Thymus (tissue), 11 donors: ENCODE results near the gene DUSP2. TPM values are rescaled to one million over a fixed set of nuclear protein-coding genes. Genes with fewer than 3 reads are reported as not detected.

Experiments
- DNase-seq, 9 donors: peaks; one replicate each; pipeline ENCODE4 v3.0.0-alpha.2; 2013; ENCODE audit warnings: low spot score in 9 of 9, low read depth in 6 of 9, missing footprints in 1 of 9
- H3K27ac ChIP-seq, 2 donors: one replicate each; pipeline ENCODE4 v1.5.1; 2013; ENCODE audit warnings: control low read depth in 1 of 2, low read depth in 1 of 2, low read length in 1 of 2, mild to moderate bottlenecking in 1 of 2, moderate library complexity in 1 of 2
- H3K27me3 ChIP-seq, 2 donors: one replicate each; pipeline ENCODE4 v1.5.1; 2013; ENCODE audit warnings: low read length in 1 of 2; ENCODE audit not compliant: control insufficient read depth in 2 of 2, insufficient read depth in 1 of 2
- H3K36me3 ChIP-seq, 2 donors: one replicate each; pipeline ENCODE4 v1.5.1; 2013; ENCODE audit warnings: low read length in 1 of 2, mild to moderate bottlenecking in 1 of 2, moderate library complexity in 1 of 2; ENCODE audit not compliant: control insufficient read depth in 2 of 2, insufficient read depth in 2 of 2
- H3K4me1 ChIP-seq, 2 donors: one replicate each; pipeline ENCODE4 v1.5.1; 2013; ENCODE audit warnings: low read length in 2 of 2; ENCODE audit not compliant: control insufficient read depth in 2 of 2, insufficient read depth in 2 of 2
- H3K4me3 ChIP-seq, 2 donors: one replicate each; pipeline ENCODE4 v1.5.1; 2013; ENCODE audit warnings: low read length in 2 of 2, control low read depth in 1 of 2, mild to moderate bottlenecking in 1 of 2
- H3K9me3 ChIP-seq, 2 donors: one replicate each; pipeline ENCODE4 v1.5.1; 2013; ENCODE audit warnings: low read length in 1 of 2, mild to moderate bottlenecking in 1 of 2; ENCODE audit not compliant: control insufficient read depth in 2 of 2, insufficient read depth in 1 of 2
- WGBS: extraction: QIAGEN DNeasy Blood & Tissue Kit; methylation state at CpG from one replicate; pipeline ENCODE4 v1.1.7; 2013; 5-methylcytosine and 5-hydroxymethylcytosine counted together
- polyA plus RNA-seq: library from polyadenylated mRNA; stranded (reverse); fragments of 200-250 nt; gene quantifications from one replicate; pipeline ENCODE4 v1.2.3, GENCODE V29; 2013
- total RNA-seq: library from RNA; stranded (reverse); fragments of 120-200 nt; gene quantifications from one replicate; pipeline ENCODE4 v1.2.4, GENCODE V29; 2013
- donor health status: healthy.

Gene DUSP2
- total and polyA plus RNA-seq, 2 donors = 60.0 to 208 TPM

DNA sequence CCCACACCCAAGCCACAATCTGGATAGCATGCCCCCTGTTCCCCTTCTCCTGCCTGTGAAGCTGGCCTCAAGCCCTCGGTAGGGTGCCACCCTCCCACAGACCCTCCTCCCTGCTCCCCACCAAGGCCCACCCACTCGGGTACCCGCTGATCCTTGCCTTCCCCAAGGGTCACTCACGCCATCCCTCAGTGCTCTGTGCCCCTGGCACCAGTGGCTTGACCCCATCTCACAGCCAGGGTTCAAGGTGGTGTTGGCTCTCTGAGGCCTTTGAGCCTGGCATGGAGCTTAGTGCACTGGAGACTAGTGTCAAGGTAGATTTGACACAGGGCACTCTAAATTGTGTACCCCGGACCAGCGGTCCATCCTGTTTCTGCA is 40.8 kb downstream of the DUSP2 start:
- Histone ChIP-seq H3K4me1 (peaks cover 0 to 8% of the 10 kb centered on the region in 2 donors), H3K27ac (no peak overlapping the region), H3K36me3 (no peaks in the 10 kb centered on the region), H3K4me3 (no peak overlapping the region), H3K27me3 (peaks cover 0 to 22% of the 10 kb centered on the region in 2 donors), H3K9me3 (peaks cover 7 to 19% of the 10 kb centered on the region in 2 donors)
- WGBS = 96% methylated on average over 6 of the region's 6 CpGs
- DNase-seq = no peak

DNA sequence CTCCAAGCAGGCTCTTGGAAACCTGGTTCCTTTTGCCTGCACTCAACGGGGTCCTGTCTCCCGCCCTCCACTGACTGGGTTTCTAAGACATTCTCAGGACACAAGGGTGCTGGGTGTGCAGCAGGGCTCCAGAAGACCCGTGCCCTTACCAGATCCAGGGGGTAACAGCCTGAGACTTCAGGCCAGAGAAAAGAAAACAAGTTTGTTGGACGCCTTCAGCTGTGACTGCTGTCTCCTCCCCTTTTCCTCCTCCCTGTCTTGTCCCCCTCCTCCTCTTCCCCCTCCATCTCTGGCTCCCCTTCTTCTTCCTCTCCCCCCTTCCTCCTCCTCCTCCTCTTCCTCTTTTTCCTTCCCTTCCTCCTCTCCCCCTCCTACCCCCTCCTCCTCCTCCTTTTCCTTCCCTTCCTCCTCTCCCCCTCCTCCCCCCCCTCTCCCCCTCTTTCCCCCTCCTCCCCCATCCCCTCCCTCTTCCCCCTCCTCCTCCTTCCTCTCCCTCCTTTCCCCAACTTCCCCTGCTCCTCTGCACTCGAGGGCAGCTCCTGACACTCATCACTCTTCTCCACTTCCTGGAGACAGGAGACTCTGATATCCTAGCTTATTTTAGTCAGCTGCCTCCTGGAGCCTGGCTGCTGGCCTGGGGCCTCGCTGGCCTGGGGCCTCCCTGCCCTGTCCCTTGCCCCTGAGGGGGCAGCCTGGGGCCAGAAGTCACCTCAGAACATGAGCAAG is 41.3 kb downstream of the DUSP2 start:
- WGBS = 41% methylated on average over 6 of the region's 6 CpGs
- no peak overlapping the region for H3K27ac ChIP-seq
- H3K27me3 ChIP-seq = peaks cover 0 to 17% of the 10 kb centered on the region in 2 donors
- no peak overlapping the region for H3K4me3 ChIP-seq
- no peak for DNase-seq
- peaks cover 0 to 8% of the 10 kb centered on the region in 2 donors for H3K4me1 ChIP-seq
- H3K9me3 ChIP-seq = peaks cover 7 to 19% of the 10 kb centered on the region in 2 donors
- no peaks in the 10 kb centered on the region for H3K36me3 ChIP-seq

DNA sequence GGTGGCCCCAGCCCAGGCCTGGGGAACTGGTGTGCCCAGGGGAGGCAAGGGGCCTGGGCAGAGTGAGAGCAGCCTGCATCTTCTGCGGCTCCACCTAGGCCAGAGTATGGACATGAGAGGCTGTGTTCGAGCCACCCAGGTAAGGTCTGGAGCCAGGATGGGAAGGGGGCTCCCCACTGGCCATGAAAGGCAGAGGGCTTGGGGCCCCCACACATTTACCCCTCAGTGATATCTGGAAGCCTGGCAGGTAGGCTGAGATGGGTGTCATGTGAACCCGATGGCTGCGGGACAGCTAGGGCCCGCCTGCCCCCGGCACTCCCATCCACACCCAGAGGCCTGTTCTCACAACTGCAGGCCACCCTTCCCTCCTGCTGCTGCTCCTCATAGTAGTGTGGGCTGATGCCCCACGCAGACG is 42.0 kb downstream of the DUSP2 start:
- Histone ChIP-seq H3K27me3 (peaks cover 0 to 10% of the 10 kb centered on the region in 2 donors), H3K4me1 (peaks cover 0 to 5% of the 10 kb centered on the region in 2 donors), H3K9me3 (peaks cover 7 to 19% of the 10 kb centered on the region in 2 donors), H3K27ac (no peak overlapping the region), H3K36me3 (no peaks in the 10 kb centered on the region), H3K4me3 (no peak overlapping the region)
- DNase-seq = no peak
- 91% methylated on average over 8 of the region's 8 CpGs for WGBS

- H3K4me1 ChIP-seq = peaks cover 0 to under 1% of the 10 kb centered on the region in 2 donors
- no peak overlapping the region for H3K27ac ChIP-seq
- H3K4me3 ChIP-seq = no peak overlapping the region
- H3K9me3 ChIP-seq = peaks cover 7 to 19% of the 10 kb centered on the region in 2 donors
- DNase-seq = no peak
- no peaks in the 10 kb centered on the region for H3K36me3 ChIP-seq
- peaks cover 0 to 6% of the 10 kb centered on the region in 2 donors for H3K27me3 ChIP-seq
- 98% methylated on average over 15 of the region's 15 CpGs for WGBS
Measured at GRCh38 chr2:96102596-96103186, 42.5 kb downstream of the DUSP2 start.

- no peak for DNase-seq
- H3K9me3 ChIP-seq = peaks cover 6 to 18% of the 10 kb centered on the region in 2 donors
Measured at GRCh38 chr2:96100893-96101304, 44.3 kb downstream of the DUSP2 start.

DNA sequence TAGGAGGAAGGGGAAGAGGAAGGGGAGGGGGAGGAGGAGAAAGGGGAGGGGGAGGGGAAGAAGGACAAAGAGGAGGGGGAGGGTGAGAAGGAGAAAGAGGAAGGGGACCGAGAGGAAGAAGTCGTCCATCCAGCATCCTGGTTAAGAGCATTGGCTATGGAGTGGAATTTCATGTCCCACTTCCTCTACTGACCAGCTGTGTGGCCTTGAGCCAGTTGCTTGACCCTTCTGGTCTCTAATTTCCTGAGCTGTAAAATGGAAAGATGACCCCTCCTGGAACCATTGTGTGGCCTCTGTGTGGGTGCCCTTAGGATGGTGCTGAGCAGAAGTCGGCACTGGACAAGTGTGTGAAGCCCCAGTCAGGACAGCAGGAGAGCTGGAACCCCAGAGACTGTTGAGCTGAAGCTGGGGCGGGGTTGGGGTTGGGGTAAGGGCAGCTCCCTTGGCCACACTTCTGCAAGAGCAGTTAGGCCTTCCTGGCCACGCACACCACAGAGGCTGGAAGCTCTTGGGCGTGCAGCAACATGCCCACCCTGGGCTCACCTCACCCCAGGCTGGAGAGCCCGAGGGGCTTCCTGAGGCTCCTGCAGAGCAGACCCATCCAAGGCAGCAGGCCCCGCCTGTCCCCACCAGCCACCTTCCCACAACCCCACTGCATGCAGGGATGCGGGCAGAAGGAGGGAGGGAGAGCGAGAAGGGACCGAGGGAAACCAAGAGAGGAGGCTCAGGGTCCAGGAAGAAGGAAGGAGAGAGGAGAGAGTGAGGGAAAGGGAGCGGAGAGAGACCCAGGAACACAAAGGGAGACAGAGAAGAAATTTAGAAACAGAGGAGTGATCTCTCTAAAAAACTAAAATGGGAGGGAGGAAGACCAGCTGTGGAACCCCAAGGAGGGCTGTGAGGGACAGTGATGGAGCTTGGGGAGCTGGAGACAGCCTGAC is 45.1 kb downstream of the DUSP2 start:
- no peak overlapping the region for H3K4me3 ChIP-seq
- no peak for DNase-seq
- H3K27ac ChIP-seq = no peak overlapping the region

More at GRCh38 chr2:96100893-96101304, 44.3 kb downstream of the DUSP2 start:
- Histone ChIP-seq H3K4me1 (no peaks in the 10 kb centered on the region), H3K4me3 (no peak overlapping the region), H3K27ac (no peak overlapping the region), H3K27me3 (peaks cover 0 to 2% of the 10 kb centered on the region in 2 donors), H3K36me3 (no peaks in the 10 kb centered on the region)
- 90% methylated on average over 3 of the region's 3 CpGs for WGBS

DNA sequence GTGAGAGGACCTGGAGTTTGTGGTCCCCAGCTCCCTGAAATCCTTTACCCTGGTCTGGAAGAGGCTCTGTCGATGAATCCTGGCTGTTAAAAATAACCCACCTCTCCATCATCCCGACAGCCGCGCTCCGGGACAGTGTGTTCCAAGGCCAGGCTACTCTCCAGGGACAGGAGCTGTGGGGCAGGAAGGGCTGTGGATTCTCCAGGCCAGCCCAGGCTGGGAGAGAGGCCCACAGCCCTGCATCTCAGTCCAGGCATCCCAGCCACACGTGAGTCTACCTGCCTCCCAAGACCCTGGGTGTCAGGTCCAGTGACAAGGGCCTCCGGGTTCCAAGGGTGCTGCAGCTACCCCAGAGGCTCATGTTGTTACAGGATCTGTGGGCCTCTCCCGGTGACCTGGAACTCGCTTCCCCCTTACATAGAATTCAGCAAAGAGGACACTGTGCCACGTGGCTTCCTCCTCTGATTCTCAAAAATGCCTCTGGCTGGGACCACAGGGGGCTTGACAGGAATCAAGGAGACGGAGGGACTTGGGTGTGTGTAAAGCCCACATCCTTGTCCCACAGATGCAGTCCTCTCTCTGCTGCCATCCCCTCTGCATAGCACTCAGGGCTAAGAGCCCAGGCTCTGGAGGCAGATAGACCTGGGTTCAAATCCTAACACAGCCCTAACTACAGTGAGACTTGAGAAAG is 46.2 kb downstream of the DUSP2 start:
- H3K36me3 ChIP-seq = no peaks in the 10 kb centered on the region
- H3K9me3 ChIP-seq = no peaks in the 10 kb centered on the region
- no peak for DNase-seq
- no peak overlapping the region for H3K27ac ChIP-seq
- peaks cover 0 to 2% of the 10 kb centered on the region in 2 donors for H3K27me3 ChIP-seq
- WGBS = 93% methylated on average over 11 of the region's 11 CpGs
- no peak overlapping the region for H3K4me3 ChIP-seq
- no peaks in the 10 kb centered on the region for H3K4me1 ChIP-seq

More for the DNA sequence above, 45.1 kb downstream of the DUSP2 start:
- no peaks in the 10 kb centered on the region for H3K4me1 ChIP-seq
- 83% methylated on average over 12 of the region's 12 CpGs for WGBS
- H3K9me3 ChIP-seq = peaks cover 2 to 10% of the 10 kb centered on the region in 2 donors
- H3K36me3 ChIP-seq = no peaks in the 10 kb centered on the region
- H3K27me3 ChIP-seq = peaks cover 0 to 2% of the 10 kb centered on the region in 2 donors

DNA sequence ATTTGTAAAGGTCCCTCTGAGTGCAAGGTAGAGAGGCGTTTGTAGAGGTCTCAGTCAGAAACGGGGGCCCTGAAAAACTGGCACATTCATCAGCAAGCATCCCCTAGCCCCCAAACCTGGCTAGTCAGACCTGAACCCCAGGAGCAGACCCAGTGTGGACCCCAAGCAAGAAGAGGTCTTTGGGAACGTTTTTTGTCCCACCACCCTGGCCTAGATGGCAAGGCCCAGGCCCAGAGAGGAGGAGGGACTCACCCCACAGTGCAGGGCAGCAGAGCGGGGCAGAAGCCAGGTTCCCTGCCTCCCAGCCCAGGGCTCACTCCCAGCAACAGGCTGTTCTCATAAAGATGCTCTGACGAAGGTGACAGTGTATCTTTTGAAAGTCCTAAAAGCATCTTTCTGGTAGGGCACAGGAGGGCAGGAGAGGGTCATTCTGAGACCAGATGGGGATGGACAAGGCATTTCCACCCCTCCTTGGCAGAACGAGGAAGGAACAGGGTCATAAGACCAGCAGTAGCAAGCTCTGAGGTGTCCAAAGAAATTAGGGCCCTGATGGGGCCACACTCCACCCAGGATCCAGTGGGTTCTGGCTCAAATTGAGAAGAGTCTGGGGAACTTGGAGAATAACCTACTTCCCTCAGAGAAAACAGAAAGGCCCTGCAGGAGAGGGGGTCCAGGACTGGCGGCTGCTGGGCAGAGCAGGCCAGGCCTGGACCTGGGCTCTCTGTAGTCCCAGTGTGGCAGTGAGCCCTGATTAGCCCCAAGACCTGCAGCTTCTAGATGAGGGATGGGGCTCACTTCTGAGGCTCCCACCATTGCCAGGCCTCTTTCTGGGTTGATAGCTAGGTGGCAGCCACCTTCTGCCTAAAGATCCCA is 47.1 kb downstream of the DUSP2 start:
- Histone ChIP-seq H3K4me1 (no peaks in the 10 kb centered on the region), H3K27ac (no peak overlapping the region), H3K27me3 (peaks cover 0 to 2% of the 10 kb centered on the region in 2 donors), H3K36me3 (no peaks in the 10 kb centered on the region), H3K9me3 (no peaks in the 10 kb centered on the region), H3K4me3 (no peak overlapping the region)
- 95% methylated on average over 7 of the region's 7 CpGs for WGBS
- DNase-seq = no peak
